GM21717 (cell line): ENCODE measurements around the gene LMBRD2.
A peak's percentile ranks its signal among the peaks of the same experiment; 100 is the strongest.
"Not testable (repeated sequence)": the region's sequence is repeated elsewhere in the genome, so short reads cannot be mapped to it uniquely, and the experiment has no call there.

Experiments used
- ATAC-seq: cut with Tn5 transposase; IDR thresholded peaks from one replicate; pipeline ENCODE4 v1.9.1; 2021; ENCODE audit warnings: mild to moderate bottlenecking, moderate library complexity; ENCODE audit not compliant: unreplicated experiment

The LMBRD2 gene

GRCh38 chr5:36162810-36163486 is 11.3 kb upstream of the LMBRD2 start:
- ATAC-seq, result no peak

GRCh38 chr5:36161361-36161760 is 9.7 kb upstream of the LMBRD2 start:
- ATAC-seq, result no peak

GRCh38 chr5:36160617-36161016 is 8.9 kb upstream of the LMBRD2 start:
- no peak for ATAC-seq

GRCh38 chr5:36158144-36158543 is 6.5 kb upstream of the LMBRD2 start:
- no peak for ATAC-seq

GRCh38 chr5:36156619-36157018 is 4.9 kb upstream of the LMBRD2 start:
- ATAC-seq, result no peak

- ATAC-seq, result no peak
These were observed 4.5 kb upstream of the LMBRD2 start for GRCh38 chr5:36156121-36156601.

- no peak for ATAC-seq
These were observed 3.6 kb upstream of the LMBRD2 start for GRCh38 chr5:36155291-36155690.

- ATAC-seq, result no peak
These were observed 2.0 kb upstream of the LMBRD2 start for GRCh38 chr5:36153726-36154125.

GRCh38 chr5:36153298-36153677 is 1.6 kb upstream of the LMBRD2 start:
- no peak for ATAC-seq

GRCh38 chr5:36152324-36153297 is 924 bp upstream of the LMBRD2 start:
- ATAC-seq, result no peak

GRCh38 chr5:36150676-36151433 is 832 bp downstream of the LMBRD2 start:
- ATAC-seq, result peak; percentile 23

- no peak for ATAC-seq
These were observed 4.0 kb downstream of the LMBRD2 start for GRCh38 chr5:36147681-36148080.

- no peak for ATAC-seq
These were observed 5.3 kb downstream of the LMBRD2 start for GRCh38 chr5:36146390-36146789.

GRCh38 chr5:36145311-36145710 is 6.4 kb downstream of the LMBRD2 start:
- no peak for ATAC-seq

- ATAC-seq, result no peak
These were observed 12.6 kb downstream of the LMBRD2 start for GRCh38 chr5:36138900-36139683.

- ATAC-seq, result no peak
These were observed 15.1 kb downstream of the LMBRD2 start for GRCh38 chr5:36136581-36136980.

GRCh38 chr5:36135988-36136387 is 15.7 kb downstream of the LMBRD2 start:
- no peak for ATAC-seq

- not testable (repeated sequence) for ATAC-seq
These were observed 18.7 kb downstream of the LMBRD2 start for GRCh38 chr5:36133009-36133408.

- not testable (repeated sequence) for ATAC-seq
These were observed 22.0 kb downstream of the LMBRD2 start for GRCh38 chr5:36129666-36130065.

- no peak for ATAC-seq
These were observed 22.9 kb downstream of the LMBRD2 start for GRCh38 chr5:36128795-36129194.
